Measurements from ENCODE around the gene PRKCB.

Gene PRKCB

DNA sequence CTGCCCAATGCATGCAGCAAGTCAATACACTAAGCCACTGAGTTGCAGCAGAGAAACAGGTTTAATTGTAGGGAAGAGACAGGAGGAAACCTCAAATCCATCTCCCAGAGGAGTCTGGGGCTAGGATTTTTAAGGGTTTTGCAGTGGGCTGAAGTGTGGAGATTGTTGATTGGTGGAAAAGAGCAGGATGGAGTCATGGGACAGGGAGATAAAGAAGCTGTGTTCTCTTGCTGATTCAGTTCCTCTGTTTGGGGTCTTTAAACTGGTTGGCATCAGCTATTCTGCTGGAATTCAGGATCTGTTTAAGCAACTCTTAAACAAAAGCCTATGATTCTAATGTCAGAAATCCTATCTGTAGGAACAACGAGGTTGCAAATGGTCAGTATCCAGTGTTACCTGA is 239.5 kb downstream of the PRKCB start:
- Histone ChIP-seq H3K79me2 (ENCODE audit: insufficient read depth, low read length) (no peaks in the 10 kb centered on the region), H3K27me3 (ENCODE audit: insufficient read depth, low read length, poor library complexity, severe bottlenecking) (no peaks in the 10 kb centered on the region), H4K20me1 (ENCODE audit: insufficient read depth, low read length, poor library complexity, severe bottlenecking) (no peaks in the 10 kb centered on the region), H3F3A (ENCODE audit: low read depth) (no peaks in the 10 kb centered on the region), H2AFZ (ENCODE audit: low read length) (no peak overlapping the region), H3K9ac (ENCODE audit: low read depth, low read length, poor library complexity, severe bottlenecking) (no peak overlapping the region), H3K9me2 (replicated peaks; ENCODE audit: low read depth, low read length) (no peaks in the 10 kb centered on the region), H3K9me3 (ENCODE audit: insufficient read depth, low read depth, low read length) (no peaks in the 10 kb centered on the region), H3K36me3 (ENCODE audit: insufficient read depth, low read length) (no peaks in the 10 kb centered on the region), H3K4me1 (ENCODE audit: insufficient read depth, low read length, poor library complexity, severe bottlenecking) (no peaks in the 10 kb centered on the region), H3K4me2 (ENCODE audit: low read depth, low read length, poor library complexity, severe bottlenecking) (no peak overlapping the region), H3K4me3 (ENCODE audit: low read length, poor library complexity, severe bottlenecking) (no peak overlapping the region)
- TF ChIP-seq, protein P1, sequence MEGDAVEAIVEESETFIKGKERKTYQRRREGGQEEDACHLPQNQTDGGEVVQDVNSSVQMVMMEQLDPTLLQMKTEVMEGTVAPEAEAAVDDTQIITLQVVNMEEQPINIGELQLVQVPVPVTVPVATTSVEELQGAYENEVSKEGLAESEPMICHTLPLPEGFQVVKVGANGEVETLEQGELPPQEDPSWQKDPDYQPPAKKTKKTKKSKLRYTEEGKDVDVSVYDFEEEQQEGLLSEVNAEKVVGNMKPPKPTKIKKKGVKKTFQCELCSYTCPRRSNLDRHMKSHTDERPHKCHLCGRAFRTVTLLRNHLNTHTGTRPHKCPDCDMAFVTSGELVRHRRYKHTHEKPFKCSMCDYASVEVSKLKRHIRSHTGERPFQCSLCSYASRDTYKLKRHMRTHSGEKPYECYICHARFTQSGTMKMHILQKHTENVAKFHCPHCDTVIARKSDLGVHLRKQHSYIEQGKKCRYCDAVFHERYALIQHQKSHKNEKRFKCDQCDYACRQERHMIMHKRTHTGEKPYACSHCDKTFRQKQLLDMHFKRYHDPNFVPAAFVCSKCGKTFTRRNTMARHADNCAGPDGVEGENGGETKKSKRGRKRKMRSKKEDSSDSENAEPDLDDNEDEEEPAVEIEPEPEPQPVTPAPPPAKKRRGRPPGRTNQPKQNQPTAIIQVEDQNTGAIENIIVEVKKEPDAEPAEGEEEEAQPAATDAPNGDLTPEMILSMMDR (conservative IDR thresholded peaks at IDR 0.05; ENCODE audit: low read length), result no peak
- TF ChIP-seq EZH2phosphoT487 (IDR thresholded peaks at IDR 0.05; ENCODE audit: borderline replicate concordance), result no peak

DNA sequence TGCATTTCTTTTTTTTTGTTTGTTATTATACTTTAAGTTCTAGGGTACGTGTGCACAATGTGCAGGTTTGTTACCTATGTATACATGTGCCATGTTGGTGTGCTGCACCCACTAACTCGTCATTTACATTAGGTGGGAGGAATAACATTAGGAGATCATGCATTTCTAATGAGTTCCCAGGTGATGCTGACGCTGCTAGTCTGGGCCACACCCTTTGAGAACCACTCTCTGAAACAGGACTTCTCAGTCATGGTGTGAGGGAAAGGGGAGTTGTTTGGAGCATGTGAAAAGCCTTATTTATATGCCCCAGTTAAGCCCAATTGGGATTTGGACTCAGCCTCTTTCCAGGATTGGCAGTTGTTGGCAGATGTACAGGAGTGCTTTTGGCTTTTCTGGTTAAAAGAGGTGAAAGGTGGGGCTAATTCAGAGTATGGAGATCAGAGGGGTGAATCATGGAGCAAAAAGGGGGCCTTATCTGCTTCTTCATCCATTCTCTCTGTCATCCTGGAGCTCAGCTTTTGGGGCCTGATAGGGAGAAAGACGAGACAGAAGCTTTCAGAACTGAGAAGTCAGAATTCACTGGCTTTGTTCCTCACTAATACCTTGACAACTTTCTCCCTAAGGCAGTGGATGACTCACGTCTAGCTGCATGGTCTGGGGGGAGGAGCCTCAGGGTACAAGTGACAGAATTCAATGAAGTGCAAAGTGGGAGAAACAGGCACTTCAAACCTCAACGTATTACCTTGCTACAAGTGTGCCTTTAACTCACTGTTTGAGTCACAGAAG is 240.3 kb downstream of the PRKCB start:
- TF ChIP-seq, protein P1 (conservative IDR thresholded peaks at IDR 0.05; ENCODE audit: low read length), result no peak
- TF ChIP-seq EZH2phosphoT487 (IDR thresholded peaks at IDR 0.05; ENCODE audit: borderline replicate concordance), result no peak
- H3K4me1 ChIP-seq (ENCODE audit: insufficient read depth, low read length, poor library complexity, severe bottlenecking), result no peaks in the 10 kb centered on the region
- H3K9ac ChIP-seq (ENCODE audit: low read depth, low read length, poor library complexity, severe bottlenecking), result no peak overlapping the region
- no peak overlapping the region for H3K4me3 ChIP-seq (ENCODE audit: low read length, poor library complexity, severe bottlenecking)
- no peaks in the 10 kb centered on the region for H3F3A ChIP-seq (ENCODE audit: low read depth)
- H2AFZ ChIP-seq (ENCODE audit: low read length), result no peak overlapping the region
- no peaks in the 10 kb centered on the region for H3K27me3 ChIP-seq (ENCODE audit: insufficient read depth, low read length, poor library complexity, severe bottlenecking)
- no peaks in the 10 kb centered on the region for H4K20me1 ChIP-seq (ENCODE audit: insufficient read depth, low read length, poor library complexity, severe bottlenecking)
- H3K9me2 ChIP-seq (replicated peaks; ENCODE audit: low read depth, low read length), result no peaks in the 10 kb centered on the region
- H3K36me3 ChIP-seq (ENCODE audit: insufficient read depth, low read length), result no peaks in the 10 kb centered on the region
- no peaks in the 10 kb centered on the region for H3K9me3 ChIP-seq (ENCODE audit: insufficient read depth, low read depth, low read length)
- no peak overlapping the region for H3K4me2 ChIP-seq (ENCODE audit: low read depth, low read length, poor library complexity, severe bottlenecking)
- no peaks in the 10 kb centered on the region for H3K79me2 ChIP-seq (ENCODE audit: insufficient read depth, low read length)

DNA sequence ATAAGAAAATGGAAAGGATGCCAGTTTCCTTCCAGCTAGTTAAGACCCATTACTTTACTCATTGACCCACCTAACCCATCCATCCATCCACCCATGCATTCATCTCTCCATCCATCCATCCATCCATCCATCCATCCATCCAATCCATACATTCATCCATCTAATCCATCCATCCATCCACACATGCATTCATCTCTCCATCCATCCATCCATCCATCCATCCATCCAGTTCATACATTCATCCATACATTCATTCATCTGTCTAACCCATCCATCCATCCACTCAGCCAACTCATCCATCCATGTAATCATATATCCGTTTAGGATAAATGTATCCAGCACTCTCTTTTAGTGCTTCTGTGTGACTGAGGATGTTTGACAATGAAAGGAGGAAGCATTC is 241.5 kb downstream of the PRKCB start:
- Histone ChIP-seq H3F3A (ENCODE audit: low read depth) (no peaks in the 10 kb centered on the region), H3K27me3 (ENCODE audit: insufficient read depth, low read length, poor library complexity, severe bottlenecking) (no peaks in the 10 kb centered on the region), H3K9me3 (ENCODE audit: insufficient read depth, low read depth, low read length) (no peaks in the 10 kb centered on the region), H3K9ac (ENCODE audit: low read depth, low read length, poor library complexity, severe bottlenecking) (no peak overlapping the region), H3K9me2 (replicated peaks; ENCODE audit: low read depth, low read length) (no peaks in the 10 kb centered on the region), H3K4me3 (ENCODE audit: low read length, poor library complexity, severe bottlenecking) (no peak overlapping the region), H3K4me1 (ENCODE audit: insufficient read depth, low read length, poor library complexity, severe bottlenecking) (no peaks in the 10 kb centered on the region), H3K4me2 (ENCODE audit: low read depth, low read length, poor library complexity, severe bottlenecking) (no peak overlapping the region), H3K79me2 (ENCODE audit: insufficient read depth, low read length) (no peaks in the 10 kb centered on the region), H3K36me3 (ENCODE audit: insufficient read depth, low read length) (no peaks in the 10 kb centered on the region), H4K20me1 (ENCODE audit: insufficient read depth, low read length, poor library complexity, severe bottlenecking) (no peaks in the 10 kb centered on the region), H2AFZ (ENCODE audit: low read length) (no peak overlapping the region)
- TF ChIP-seq, protein P1 (conservative IDR thresholded peaks at IDR 0.05; ENCODE audit: low read length), result no peak
- no peak for TF ChIP-seq EZH2phosphoT487 (IDR thresholded peaks at IDR 0.05; ENCODE audit: borderline replicate concordance)
